ENCODE data around the gene B3GAT2. TPM values are rescaled to one million over a fixed set of nuclear protein-coding genes. Genes with fewer than 3 reads are reported as not detected.

Gene B3GAT2
- polyA plus RNA-seq, 1 donor (not counting 4 experiments of a cell fraction or from before 2014, with no cell fraction given) = 0.01 TPM

GRCh38 chr6:70838907-70839285 lies 118.0 kb downstream of the B3GAT2 start:
- Histone ChIP-seq H3K9ac (ENCODE audit: control insufficient read depth, extremely low read depth, insufficient read depth, low read length) (no peak overlapping the region), H3K4me2 (ENCODE audit: control insufficient read depth, extremely low read depth, insufficient read depth, low read depth, low read length) (no peak overlapping the region), H4K20me1 (ENCODE audit: control insufficient read depth, extremely low read depth, insufficient read depth, low read length) (no peaks in the 10 kb centered on the region), H3K9me1 (ENCODE audit: control insufficient read depth, extremely low read depth, insufficient read depth, low read length) (no peaks in the 10 kb centered on the region), H3K36me3 (ENCODE audit: control insufficient read depth in 2 of 2, extremely low read depth in 1 of 2, insufficient read depth in 2 of 2, low read length in 2 of 2) (no peaks in the 10 kb centered on the region), H2AFZ (ENCODE audit: control insufficient read depth, low read length) (no peak overlapping the region), H3K79me2 (ENCODE audit: control insufficient read depth, insufficient read depth, low read length) (no peaks in the 10 kb centered on the region), H3K27ac (ENCODE audit: control insufficient read depth, insufficient read depth, low read length) (no peak overlapping the region), H3K4me1 (ENCODE audit: control insufficient read depth, extremely low read depth, insufficient read depth, low read length) (no peaks in the 10 kb centered on the region), H3K27me3 (ENCODE audit: control insufficient read depth, extremely low read depth, insufficient read depth, low read length) (no peaks in the 10 kb centered on the region), H3K9me3 (ENCODE audit: control insufficient read depth, low read depth, low read length) (no peaks in the 10 kb centered on the region), H3K4me3 (ENCODE audit: control insufficient read depth in 2 of 3, extremely low read depth in 1 of 3, insufficient read depth in 2 of 3, low read depth in 1 of 3, low read length in 3 of 3) (no peak overlapping the region)
- FAIRE-seq = no peak
- TF ChIP-seq, protein P1, sequence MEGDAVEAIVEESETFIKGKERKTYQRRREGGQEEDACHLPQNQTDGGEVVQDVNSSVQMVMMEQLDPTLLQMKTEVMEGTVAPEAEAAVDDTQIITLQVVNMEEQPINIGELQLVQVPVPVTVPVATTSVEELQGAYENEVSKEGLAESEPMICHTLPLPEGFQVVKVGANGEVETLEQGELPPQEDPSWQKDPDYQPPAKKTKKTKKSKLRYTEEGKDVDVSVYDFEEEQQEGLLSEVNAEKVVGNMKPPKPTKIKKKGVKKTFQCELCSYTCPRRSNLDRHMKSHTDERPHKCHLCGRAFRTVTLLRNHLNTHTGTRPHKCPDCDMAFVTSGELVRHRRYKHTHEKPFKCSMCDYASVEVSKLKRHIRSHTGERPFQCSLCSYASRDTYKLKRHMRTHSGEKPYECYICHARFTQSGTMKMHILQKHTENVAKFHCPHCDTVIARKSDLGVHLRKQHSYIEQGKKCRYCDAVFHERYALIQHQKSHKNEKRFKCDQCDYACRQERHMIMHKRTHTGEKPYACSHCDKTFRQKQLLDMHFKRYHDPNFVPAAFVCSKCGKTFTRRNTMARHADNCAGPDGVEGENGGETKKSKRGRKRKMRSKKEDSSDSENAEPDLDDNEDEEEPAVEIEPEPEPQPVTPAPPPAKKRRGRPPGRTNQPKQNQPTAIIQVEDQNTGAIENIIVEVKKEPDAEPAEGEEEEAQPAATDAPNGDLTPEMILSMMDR (optimal IDR thresholded peaks at IDR 0.05 in 1 of 3, IDR thresholded peaks at IDR 0.05 in 1 of 3, conservative IDR thresholded peaks at IDR 0.05 in 1 of 3; ENCODE audit: extremely low read depth in 1 of 3, insufficient read depth in 2 of 3, low read length in 3 of 3) = no peak
- no peak for TF ChIP-seq EZH2 (IDR thresholded peaks at IDR 0.05; ENCODE audit: low read length)
- dilution Hi-C loops (cut with MboI; ENCODE audit: extremely low pct_ligation_motif_present, low sequenced_read_pairs) = no loop called here
- no peak for DNase-seq (ENCODE audit: low read depth, low spot score)

GRCh38 chr6:70834520-70834919 lies 122.3 kb downstream of the B3GAT2 start:
- Histone ChIP-seq H3K27ac (ENCODE audit: control insufficient read depth, insufficient read depth, low read length) (no peak overlapping the region), H3K4me3 (ENCODE audit: control insufficient read depth in 2 of 3, extremely low read depth in 1 of 3, insufficient read depth in 2 of 3, low read depth in 1 of 3, low read length in 3 of 3) (no peak overlapping the region), H3K4me1 (ENCODE audit: control insufficient read depth, extremely low read depth, insufficient read depth, low read length) (no peaks in the 10 kb centered on the region), H3K79me2 (ENCODE audit: control insufficient read depth, insufficient read depth, low read length) (no peaks in the 10 kb centered on the region), H3K4me2 (ENCODE audit: control insufficient read depth, extremely low read depth, insufficient read depth, low read depth, low read length) (no peak overlapping the region), H3K27me3 (ENCODE audit: control insufficient read depth, extremely low read depth, insufficient read depth, low read length) (no peaks in the 10 kb centered on the region), H3K9me3 (ENCODE audit: control insufficient read depth, low read depth, low read length) (no peaks in the 10 kb centered on the region), H2AFZ (ENCODE audit: control insufficient read depth, low read length) (no peak overlapping the region), H4K20me1 (ENCODE audit: control insufficient read depth, extremely low read depth, insufficient read depth, low read length) (no peaks in the 10 kb centered on the region), H3K9me1 (ENCODE audit: control insufficient read depth, extremely low read depth, insufficient read depth, low read length) (no peaks in the 10 kb centered on the region), H3K36me3 (ENCODE audit: control insufficient read depth in 2 of 2, extremely low read depth in 1 of 2, insufficient read depth in 2 of 2, low read length in 2 of 2) (no peaks in the 10 kb centered on the region), H3K9ac (ENCODE audit: control insufficient read depth, extremely low read depth, insufficient read depth, low read length) (no peak overlapping the region)
- FAIRE-seq (no peak), DNase-seq (ENCODE audit: low read depth, low spot score) (no peak)
- TF ChIP-seq EZH2 (IDR thresholded peaks at IDR 0.05; ENCODE audit: low read length) = no peak
- TF ChIP-seq, protein P1 (optimal IDR thresholded peaks at IDR 0.05 in 1 of 3, IDR thresholded peaks at IDR 0.05 in 1 of 3, conservative IDR thresholded peaks at IDR 0.05 in 1 of 3; ENCODE audit: extremely low read depth in 1 of 3, insufficient read depth in 2 of 3, low read length in 3 of 3) = no peak
- dilution Hi-C loops (cut with MboI; ENCODE audit: extremely low pct_ligation_motif_present, low sequenced_read_pairs) = no loop called here
